Gastrocnemius medialis (tissue), 4 donors: ENCODE results near the gene CTRB1. TPM values are rescaled to one million over a fixed set of nuclear protein-coding genes. Genes with fewer than 3 reads are reported as not detected.

Experiments
- ATAC-seq, 2 donors: fragments of 150-250 bp; one replicate each; pipeline ENCODE4 v1.9.1; 2016
- DNase-seq, 2 donors: peaks; one replicate each; pipeline ENCODE4 v3.0.0-alpha.2; 2019
- H3K27ac ChIP-seq, 4 donors: fragments of 200-600 bp; sonication (generic); 1 replicate in 1 of 4; 2 replicates in 3 of 4; pipeline ENCODE4 v1.5.1; 2016 to 2018; ENCODE audit warnings: mild to moderate bottlenecking in 2 of 4, moderate library complexity in 1 of 4
- H3K27me3 ChIP-seq, 3 donors: fragments of 200-600 bp; sonication (generic) in 2 of 3; 1 replicate in 1 of 3; 2 replicates in 2 of 3; pipeline versions ENCODE4 v1.5.1 to v1.6.0; 2016 to 2019; ENCODE audit warnings: mild to moderate bottlenecking in 1 of 3, moderate library complexity in 1 of 3
- H3K36me3 ChIP-seq, 2 donors: fragments of 200-600 bp; sonication (generic) in 1 of 2; one replicate each; pipeline ENCODE4 v1.5.1; 2017 to 2018
- H3K4me1 ChIP-seq, 2 donors: fragments of 200-600 bp; sonication (generic) in 1 of 2; one replicate each; pipeline ENCODE4 v1.5.1; 2016 to 2017; ENCODE audit warnings: mild to moderate bottlenecking in 2 of 2
- H3K4me3 ChIP-seq, 4 donors: fragments of 200-600 bp; sonication (generic) in 3 of 4; 1 replicate in 1 of 4; 2 replicates in 3 of 4; pipeline ENCODE4 v1.5.1; 2016 to 2019; ENCODE audit warnings: mild to moderate bottlenecking in 2 of 4
- H3K9me3 ChIP-seq, 3 donors: fragments of 200-600 bp; sonication (generic) in 2 of 3; 1 replicate in 1 of 3; 2 replicates in 2 of 3; pipeline ENCODE4 v1.5.1; 2016 to 2019
- CTCF ChIP-seq, 5 experiments: fragments of 450-650 bp in 3 of 5; fragments of 200-600 bp in 2 of 5; sonication (generic) in 2 of 5; IDR thresholded peaks in 4 of 5; conservative IDR thresholded peaks in 1 of 5; 1 replicate in 4 of 5; 2 replicates in 1 of 5; pipeline ENCODE4 v1.5.1; 2016 to 2019; ENCODE audit warnings: antibody characterized with exemption in 5 of 5, mild to moderate bottlenecking in 3 of 5, moderate library complexity in 3 of 5
- POLR2A ChIP-seq, 2 donors: fragments of 450-650 bp; IDR thresholded peaks; one replicate each; pipeline ENCODE4 v1.6.1; 2017; ENCODE audit warnings: antibody characterized with exemption in 2 of 2, mild to moderate bottlenecking in 2 of 2, moderate library complexity in 2 of 2
- in situ Hi-C, 4 donors: fragments of 200-750 bp; cut with MboI; loops; one replicate each; pipeline versions ENCODE4 v1.15.0 to v1.8.0; 2017; ENCODE audit warnings: low sequenced_read_pairs in 4 of 4
- intact Hi-C: fragments of 100-400 bp; cut with DNase I; formaldehyde crosslinking; loops from one replicate; pipeline ENCODE4 v1.15.1; 2023; ENCODE audit warnings: low total_unique reads
- total RNA-seq, 4 donors: library from RNA; depleted of rRNA; stranded (reverse); fragments of >200 nt; gene quantifications; one replicate each; pipeline versions ENCODE4 v1.1.0 to v1.2.3, GENCODE V29; 2016

Gene CTRB1
- total RNA-seq, 4 donors from 2014 or later = not detected

GRCh38 chr16:75234856-75235696, 16.3 kb downstream of the CTRB1 start:
- H3K9me3 ChIP-seq = no peaks in the 10 kb centered on the region
- no peak overlapping the region for H3K4me3 ChIP-seq
- H3K27ac ChIP-seq = peak overlapping the region; percentile 81 to 93 (median 88)
- H3K36me3 ChIP-seq = peaks cover 0 to 35% of the 10 kb centered on the region in 2 donors
- DNase-seq (no peak), ATAC-seq (no peak)
- in situ Hi-C loops = no loop called here
- no peaks in the 10 kb centered on the region for H3K27me3 ChIP-seq
- intact Hi-C loops = loop anchor here (1.0 kb wide), 2 partner anchors 70 to 150 kb away; no protein-coding TSS in a partner anchor
- no peak for TF ChIP-seq POLR2A (IDR thresholded peaks at IDR 0.05)
- no peak for TF ChIP-seq CTCF (IDR thresholded peaks at IDR 0.05 in 4 of 5, conservative IDR thresholded peaks at IDR 0.05 in 1 of 5)
- peaks cover 40 to 56% of the 10 kb centered on the region in 2 donors for H3K4me1 ChIP-seq

- no peak for TF ChIP-seq POLR2A (IDR thresholded peaks at IDR 0.05)
- TF ChIP-seq CTCF (IDR thresholded peaks at IDR 0.05 in 4 of 5, conservative IDR thresholded peaks at IDR 0.05 in 1 of 5) = no peak
- Histone ChIP-seq H3K4me1 (peaks cover 47 to 56% of the 10 kb centered on the region in 2 donors), H3K27ac (peak overlapping the region; percentile 91 to 97 (median 93)), H3K9me3 (no peaks in the 10 kb centered on the region), H3K36me3 (peaks cover 0 to 35% of the 10 kb centered on the region in 2 donors), H3K4me3 (no peak overlapping the region), H3K27me3 (no peaks in the 10 kb centered on the region)
- ATAC-seq = no peak
- intact Hi-C loops (no loop called here), in situ Hi-C loops (no loop called here)
- no peak for DNase-seq
These were observed 17.0 kb downstream of the CTRB1 start for GRCh38 chr16:75235721-75236193.

- intact Hi-C loops = no loop called here
These were observed 17.4 kb downstream of the CTRB1 start for GRCh38 chr16:75236232-75236631.

GRCh38 chr16:75236736-75237397, 18.1 kb downstream of the CTRB1 start:
- H3K27ac ChIP-seq = peak overlapping the region; percentile 90 to 97 (median 93)
- in situ Hi-C loops (no loop called here), intact Hi-C loops (no loop called here)
- peak in 1 of 2 donors; percentile 15 for DNase-seq
- H3K36me3 ChIP-seq = peaks cover 0 to 36% of the 10 kb centered on the region in 2 donors
- peaks cover 50 to 61% of the 10 kb centered on the region in 2 donors for H3K4me1 ChIP-seq
- TF ChIP-seq POLR2A (IDR thresholded peaks at IDR 0.05) = no peak
- no peak for TF ChIP-seq CTCF (IDR thresholded peaks at IDR 0.05 in 4 of 5, conservative IDR thresholded peaks at IDR 0.05 in 1 of 5)
- no peak for ATAC-seq
- no peak overlapping the region for H3K4me3 ChIP-seq
- H3K9me3 ChIP-seq = no peaks in the 10 kb centered on the region
- H3K27me3 ChIP-seq = no peaks in the 10 kb centered on the region

More at GRCh38 chr16:75236232-75236631, 17.4 kb downstream of the CTRB1 start:
- H3K27me3 ChIP-seq = no peaks in the 10 kb centered on the region
- peaks cover 50 to 57% of the 10 kb centered on the region in 2 donors for H3K4me1 ChIP-seq
- no peaks in the 10 kb centered on the region for H3K9me3 ChIP-seq
- no peak overlapping the region for H3K4me3 ChIP-seq
- peaks cover 0 to 35% of the 10 kb centered on the region in 2 donors for H3K36me3 ChIP-seq
- DNase-seq (peak in 1 of 2 donors; percentile 16), ATAC-seq (no peak)
- in situ Hi-C loops = no loop called here
- TF ChIP-seq POLR2A (IDR thresholded peaks at IDR 0.05) (no peak), CTCF (IDR thresholded peaks at IDR 0.05 in 4 of 5, conservative IDR thresholded peaks at IDR 0.05 in 1 of 5) (no peak)
- peak overlapping the region; percentile 90 to 97 (median 93) for H3K27ac ChIP-seq
